Prostate gland (tissue), 2 donors: ENCODE data around the gene TRIO. TPM values are rescaled to one million over a fixed set of nuclear protein-coding genes. Genes with fewer than 3 reads are reported as not detected.

ENCODE experiments used
- DNase-seq: peaks from one replicate; pipeline ENCODE4 v3.0.0-alpha.2; 2019; ENCODE audit warnings: low spot score
- H3K27ac ChIP-seq, 2 donors: fragments of 200-600 bp; sonication (generic); 2 replicates each; pipeline ENCODE4 v1.5.1; 2017 to 2019
- H3K27me3 ChIP-seq: fragments of 200-600 bp; sonication (generic); replicated peaks from 2 replicates; pipeline ENCODE4 v1.5.1; 2019; ENCODE audit not compliant: insufficient read depth
- H3K36me3 ChIP-seq, 2 donors: fragments of 200-600 bp; sonication (generic); 1 replicate in 1 of 2; 2 replicates in 1 of 2; pipeline versions ENCODE4 v1.5.1 to v1.8.1; 2017 to 2019
- H3K4me1 ChIP-seq: fragments of 200-600 bp; sonication (generic); replicated peaks from 2 replicates; pipeline ENCODE4 v1.5.1; 2019
- H3K4me3 ChIP-seq, 2 donors: fragments of 200-600 bp; sonication (generic); 2 replicates each; pipeline ENCODE4 v1.5.1; 2017 to 2019
- H3K9me3 ChIP-seq: fragments of 200-600 bp; sonication (generic); 2 replicates; pipeline ENCODE4 v1.5.1; 2017
- CTCF ChIP-seq, 4 experiments: fragments of 200-600 bp in 2 of 4; fragments of 450-650 bp in 2 of 4; sonication (generic) in 2 of 4; IDR thresholded peaks; 1 replicate in 3 of 4; 2 replicates in 1 of 4; pipeline ENCODE4 v1.5.1; 2016 to 2019; ENCODE audit warnings: antibody characterized with exemption in 4 of 4, mild to moderate bottlenecking in 2 of 4, moderate library complexity in 2 of 4
- POLR2A ChIP-seq: fragments of 450-650 bp; IDR thresholded peaks from one replicate; pipeline ENCODE4 v1.6.1; 2016; ENCODE audit warnings: antibody characterized with exemption, mild to moderate bottlenecking
- POLR2AphosphoS5 ChIP-seq: sonication (generic); formaldehyde crosslinking; IDR thresholded peaks from one replicate; pipeline ENCODE4 v1.6.1; 2017; ENCODE audit warnings: antibody characterized with exemption
- WGBS: methylation state at CpG from one replicate; pipeline ENCODE4 v1.1.5; 2018; 5-methylcytosine and 5-hydroxymethylcytosine counted together
- intact Hi-C: fragments of 100-400 bp; cut with DNase I; formaldehyde crosslinking; loops from one replicate; pipeline ENCODE4 v1.14.2; 2022
- total RNA-seq, 2 donors: library from RNA; depleted of rRNA; stranded (reverse); fragments of >200 nt; gene quantifications; one replicate each; pipeline ENCODE4 v1.1.0, GENCODE V29; 2016

Gene TRIO
- total RNA-seq, 2 donors from 2014 or later, result 90.3 to 197 TPM

GRCh38 chr5:14313986-14314690 is 171.0 kb downstream of the TRIO start:
- Histone ChIP-seq H3K27me3 (no peaks in the 10 kb centered on the region), H3K27ac (no peak overlapping the region), H3K4me1 (no peaks in the 10 kb centered on the region), H3K4me3 (no peak overlapping the region), H3K9me3 (no peaks in the 10 kb centered on the region), H3K36me3 (no peaks in the 10 kb centered on the region)
- TF ChIP-seq CTCF (IDR thresholded peaks at IDR 0.05), result no peak
- intact Hi-C loops, result no loop called here
- no peak for DNase-seq
- WGBS, result 64% methylated on average over 4 of the region's 4 CpGs

GRCh38 chr5:14316471-14316870 is 173.3 kb downstream of the TRIO start:
- WGBS, result 69% methylated on average over 12 of the region's 12 CpGs
- intact Hi-C loops, result no loop called here
- DNase-seq, result no peak

GRCh38 chr5:14319102-14319501 is 176.0 kb downstream of the TRIO start:
- intact Hi-C loops, result no loop called here
- no peak for DNase-seq
- Histone ChIP-seq H3K4me3 (no peak overlapping the region), H3K27ac (no peak overlapping the region), H3K36me3 (no peaks in the 10 kb centered on the region), H3K9me3 (no peaks in the 10 kb centered on the region), H3K27me3 (no peaks in the 10 kb centered on the region), H3K4me1 (no peaks in the 10 kb centered on the region)
- no peak for TF ChIP-seq CTCF (IDR thresholded peaks at IDR 0.05)
- no peak for TF ChIP-seq POLR2AphosphoS5
- TF ChIP-seq POLR2A, result no peak
- WGBS, result 42% methylated on average over 1 of the region's 1 CpG

More at GRCh38 chr5:14316471-14316870, 173.3 kb downstream of the TRIO start:
- Histone ChIP-seq H3K36me3 (no peaks in the 10 kb centered on the region), H3K4me1 (no peaks in the 10 kb centered on the region), H3K27ac (no peak overlapping the region), H3K9me3 (no peaks in the 10 kb centered on the region), H3K4me3 (no peak overlapping the region), H3K27me3 (no peaks in the 10 kb centered on the region)
- no peak for TF ChIP-seq CTCF (IDR thresholded peaks at IDR 0.05)
- TF ChIP-seq POLR2A, result no peak
- TF ChIP-seq POLR2AphosphoS5, result no peak

GRCh38 chr5:14321936-14322335 is 178.8 kb downstream of the TRIO start:
- Histone ChIP-seq H3K4me1 (no peaks in the 10 kb centered on the region), H3K4me3 (no peak overlapping the region), H3K27me3 (no peaks in the 10 kb centered on the region), H3K9me3 (no peaks in the 10 kb centered on the region), H3K36me3 (no peaks in the 10 kb centered on the region), H3K27ac (no peak overlapping the region)
- WGBS, result 94% methylated on average over 3 of the region's 3 CpGs
- DNase-seq, result no peak
- intact Hi-C loops, result no loop called here
- TF ChIP-seq POLR2AphosphoS5 (no peak), CTCF (IDR thresholded peaks at IDR 0.05) (no peak), POLR2A (no peak)

- Histone ChIP-seq H3K4me1 (no peaks in the 10 kb centered on the region), H3K36me3 (no peaks in the 10 kb centered on the region), H3K4me3 (no peak overlapping the region), H3K27me3 (no peaks in the 10 kb centered on the region), H3K9me3 (no peaks in the 10 kb centered on the region), H3K27ac (no peak overlapping the region)
- intact Hi-C loops, result no loop called here
- TF ChIP-seq POLR2AphosphoS5 (no peak), CTCF (IDR thresholded peaks at IDR 0.05) (no peak), POLR2A (no peak)
- DNase-seq, result no peak
- WGBS, result 55% methylated on average over 4 of the region's 4 CpGs
Observed at GRCh38 chr5:14322437-14323187, 179.5 kb downstream of the TRIO start.
